HG03520 (cell line): ENCODE data around the gene GALNTL6.
"Not testable (repeated sequence)": the region's sequence is repeated elsewhere in the genome, so short reads cannot be mapped to it uniquely, and the experiment has no call there.

Experiments
- ATAC-seq: cut with Tn5 transposase; IDR thresholded peaks from one replicate; pipeline ENCODE4 v1.9.1; 2021; ENCODE audit warnings: mild to moderate bottlenecking, moderate library complexity; ENCODE audit not compliant: unreplicated experiment

GALNTL6 gene

GRCh38 chr4:172708184-172708583 is 895.0 kb downstream of the GALNTL6 start:
- ATAC-seq: no peak

- no peak for ATAC-seq
These were observed 896.2 kb downstream of the GALNTL6 start for GRCh38 chr4:172709376-172709775.

GRCh38 chr4:172716291-172716690 is 903.1 kb downstream of the GALNTL6 start:
- ATAC-seq: no peak

GRCh38 chr4:172721659-172722058 is 908.5 kb downstream of the GALNTL6 start:
- no peak for ATAC-seq

- ATAC-seq: no peak
These were observed 912.4 kb downstream of the GALNTL6 start for GRCh38 chr4:172725581-172725980.

GRCh38 chr4:172726001-172726423 is 912.8 kb downstream of the GALNTL6 start:
- ATAC-seq: no peak

GRCh38 chr4:172727631-172728030 is 914.4 kb downstream of the GALNTL6 start:
- ATAC-seq: no peak

- not testable (repeated sequence) for ATAC-seq
These were observed 920.4 kb downstream of the GALNTL6 start for GRCh38 chr4:172733645-172734044.

GRCh38 chr4:172734555-172734954 is 921.4 kb downstream of the GALNTL6 start:
- no peak for ATAC-seq

GRCh38 chr4:172736046-172736445 is 922.8 kb downstream of the GALNTL6 start:
- ATAC-seq: no peak

GRCh38 chr4:172740434-172740833 is 927.2 kb downstream of the GALNTL6 start:
- peak; percentile 99 for ATAC-seq

- peak; percentile 98 for ATAC-seq
These were observed 937.7 kb downstream of the GALNTL6 start for GRCh38 chr4:172750910-172751309.

- peak; percentile 8 for ATAC-seq
These were observed 938.3 kb downstream of the GALNTL6 start for GRCh38 chr4:172751550-172751949.

- no peak for ATAC-seq
These were observed 945.6 kb downstream of the GALNTL6 start for GRCh38 chr4:172758586-172759340.

GRCh38 chr4:172760512-172760911 is 947.3 kb downstream of the GALNTL6 start:
- no peak for ATAC-seq

GRCh38 chr4:172762895-172763294 is 949.7 kb downstream of the GALNTL6 start:
- no peak for ATAC-seq

GRCh38 chr4:172770787-172771186 is 957.6 kb downstream of the GALNTL6 start:
- no peak for ATAC-seq

GRCh38 chr4:172772781-172773180 is 959.6 kb downstream of the GALNTL6 start:
- ATAC-seq: no peak

GRCh38 chr4:172776203-172776861 is 963.1 kb downstream of the GALNTL6 start:
- no peak for ATAC-seq

- no peak for ATAC-seq
These were observed 964.7 kb downstream of the GALNTL6 start for GRCh38 chr4:172777729-172778431.

- no peak for ATAC-seq
These were observed 965.4 kb downstream of the GALNTL6 start for GRCh38 chr4:172778583-172778982.
